Stimulated activated memory B cell treated with anti-CD40 and anti-IgM and Interleukin-4, amounts not matched to agents 10 μg/mL and 1 μg/mL and 100 μg/mL, for 72 hours (primary cell): Measurements from ENCODE around the gene DNAH14.
"Not testable (repeated sequence)": the region's sequence is repeated elsewhere in the genome, so short reads cannot be mapped to it uniquely, and the experiment has no call there.

Experiments
- ATAC-seq: fragments of 150-1000 bp; cut with Tn5 transposase; 2 replicates; pipeline ENCODE4 v1.10.0; 2021
- H3K27ac Mint-ChIP-seq: one replicate; pipeline ENCODE4 v1.8.0; 2022; ENCODE audit warnings: mild to moderate bottlenecking, mixed read lengths
- H3K27me3 Mint-ChIP-seq: one replicate; pipeline ENCODE4 v1.8.0; 2022; ENCODE audit warnings: mixed read lengths
- H3K36me3 Mint-ChIP-seq: one replicate; pipeline ENCODE4 v1.8.0; 2022; ENCODE audit warnings: mixed read lengths
- H3K4me1 Mint-ChIP-seq: one replicate; pipeline ENCODE4 v1.8.0; 2022; ENCODE audit warnings: mixed read lengths
- H3K4me3 Mint-ChIP-seq: one replicate; pipeline ENCODE4 v1.8.0; 2022; ENCODE audit warnings: mild to moderate bottlenecking, moderate library complexity, mixed read lengths
- H3K9me3 Mint-ChIP-seq: one replicate; pipeline ENCODE4 v1.8.0; 2022; ENCODE audit warnings: mixed read lengths

DNAH14 gene

GRCh38 chr1:225143001-225143400, 213.5 kb downstream of the DNAH14 start:
- no peaks in the 10 kb centered on the region for H3K36me3 Mint-ChIP-seq
- no peak overlapping the region for H3K27ac Mint-ChIP-seq
- H3K27me3 Mint-ChIP-seq, result peaks cover 9% of the 10 kb centered on the region
- H3K4me3 Mint-ChIP-seq, result no peak overlapping the region
- no peak for ATAC-seq
- H3K9me3 Mint-ChIP-seq, result no peaks in the 10 kb centered on the region
- no peaks in the 10 kb centered on the region for H3K4me1 Mint-ChIP-seq

DNA sequence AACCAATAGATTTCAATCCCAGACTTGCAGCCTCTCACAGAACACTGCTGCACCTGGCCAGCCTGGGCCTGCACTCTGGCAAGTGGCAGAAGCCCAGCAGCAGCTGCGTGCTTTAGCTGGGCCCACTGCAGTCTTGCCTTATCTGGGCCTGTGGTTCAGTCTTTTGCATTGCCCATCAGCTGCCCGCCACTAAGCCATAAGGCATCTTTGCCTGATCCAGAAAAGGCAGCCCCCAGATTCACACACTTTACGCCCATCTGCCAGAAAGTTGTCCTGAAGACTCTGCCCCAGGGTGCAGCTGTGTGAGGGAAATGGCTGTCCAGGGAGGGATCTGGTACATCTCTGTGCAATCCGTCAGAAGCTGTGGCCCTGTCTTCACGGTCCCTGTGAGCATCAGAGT, 217.0 kb downstream of the DNAH14 start:
- H3K4me1 Mint-ChIP-seq, result no peaks in the 10 kb centered on the region

DNA sequence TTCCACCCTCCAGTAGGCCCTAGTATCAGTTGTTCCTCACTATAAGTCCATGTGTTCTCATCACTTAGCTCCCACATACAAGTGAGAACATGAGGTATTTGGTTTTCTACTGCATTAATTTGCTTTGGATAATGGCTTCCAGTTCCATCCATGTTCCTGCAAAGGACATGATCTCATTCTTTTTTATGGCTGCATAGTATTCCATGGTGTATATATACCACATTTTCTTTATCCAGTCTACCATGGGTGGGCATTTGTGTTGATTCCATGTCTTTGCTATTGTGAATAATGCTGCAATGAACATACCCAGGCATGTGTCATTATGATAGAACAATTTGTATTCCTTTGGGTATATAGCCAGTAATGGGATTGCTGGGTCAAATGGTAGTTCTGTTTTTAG, 218.3 kb downstream of the DNAH14 start:
- not testable (repeated sequence) for H3K4me1 Mint-ChIP-seq, ATAC-seq, H3K27ac Mint-ChIP-seq, H3K27me3 Mint-ChIP-seq, H3K4me3 Mint-ChIP-seq, H3K9me3 Mint-ChIP-seq, H3K36me3 Mint-ChIP-seq

More for the DNA sequence above, 217.0 kb downstream of the DNAH14 start:
- H3K4me3 Mint-ChIP-seq, result no peak overlapping the region
- no peaks in the 10 kb centered on the region for H3K9me3 Mint-ChIP-seq
- peak; percentile 62 for ATAC-seq
- H3K36me3 Mint-ChIP-seq, result no peaks in the 10 kb centered on the region
- no peaks in the 10 kb centered on the region for H3K27me3 Mint-ChIP-seq
- no peak overlapping the region for H3K27ac Mint-ChIP-seq

- H3K36me3 Mint-ChIP-seq, result no peaks in the 10 kb centered on the region
- H3K9me3 Mint-ChIP-seq, result no peaks in the 10 kb centered on the region
- H3K4me3 Mint-ChIP-seq, result no peak overlapping the region
- no peak overlapping the region for H3K27ac Mint-ChIP-seq
- no peaks in the 10 kb centered on the region for H3K27me3 Mint-ChIP-seq
- no peaks in the 10 kb centered on the region for H3K4me1 Mint-ChIP-seq
- ATAC-seq, result no peak
Observed at GRCh38 chr1:225152061-225152460, 222.6 kb downstream of the DNAH14 start.

GRCh38 chr1:225155555-225155954, 226.1 kb downstream of the DNAH14 start:
- H3K36me3 Mint-ChIP-seq, result no peaks in the 10 kb centered on the region
- H3K4me1 Mint-ChIP-seq, result no peaks in the 10 kb centered on the region
- ATAC-seq, result no peak
- no peaks in the 10 kb centered on the region for H3K27me3 Mint-ChIP-seq
- H3K4me3 Mint-ChIP-seq, result no peak overlapping the region
- H3K9me3 Mint-ChIP-seq, result no peaks in the 10 kb centered on the region
- no peak overlapping the region for H3K27ac Mint-ChIP-seq

GRCh38 chr1:225156254-225156653, 226.8 kb downstream of the DNAH14 start:
- H3K4me1 Mint-ChIP-seq, result no peaks in the 10 kb centered on the region
- H3K9me3 Mint-ChIP-seq, result no peaks in the 10 kb centered on the region
- H3K4me3 Mint-ChIP-seq, result no peak overlapping the region
- no peaks in the 10 kb centered on the region for H3K36me3 Mint-ChIP-seq
- no peak overlapping the region for H3K27ac Mint-ChIP-seq
- ATAC-seq, result no peak
- no peaks in the 10 kb centered on the region for H3K27me3 Mint-ChIP-seq

DNA sequence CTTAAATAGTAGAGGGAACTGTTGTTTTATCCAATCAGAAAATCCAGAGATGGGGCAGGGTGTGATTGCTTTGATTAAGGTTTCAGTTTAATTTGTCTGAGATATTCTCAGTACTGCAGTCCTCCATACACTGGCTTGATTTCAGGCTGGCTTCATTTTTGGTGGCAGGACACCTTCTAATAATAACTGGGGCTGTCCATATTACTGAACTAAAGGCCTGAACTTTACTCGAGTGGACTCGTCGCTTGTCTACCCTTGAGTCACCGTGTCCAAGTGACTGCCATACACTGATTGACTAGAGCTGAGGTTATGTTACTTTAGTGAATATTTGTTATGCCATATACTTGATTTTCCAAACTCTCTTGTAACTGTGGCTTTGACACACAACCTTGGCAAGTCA, 228.8 kb downstream of the DNAH14 start:
- Mint-ChIP-seq H3K27ac (no peak overlapping the region), H3K27me3 (peaks cover 9% of the 10 kb centered on the region), H3K36me3 (no peaks in the 10 kb centered on the region), H3K4me3 (no peak overlapping the region), H3K9me3 (no peaks in the 10 kb centered on the region), H3K4me1 (no peaks in the 10 kb centered on the region)
- no peak for ATAC-seq

DNA sequence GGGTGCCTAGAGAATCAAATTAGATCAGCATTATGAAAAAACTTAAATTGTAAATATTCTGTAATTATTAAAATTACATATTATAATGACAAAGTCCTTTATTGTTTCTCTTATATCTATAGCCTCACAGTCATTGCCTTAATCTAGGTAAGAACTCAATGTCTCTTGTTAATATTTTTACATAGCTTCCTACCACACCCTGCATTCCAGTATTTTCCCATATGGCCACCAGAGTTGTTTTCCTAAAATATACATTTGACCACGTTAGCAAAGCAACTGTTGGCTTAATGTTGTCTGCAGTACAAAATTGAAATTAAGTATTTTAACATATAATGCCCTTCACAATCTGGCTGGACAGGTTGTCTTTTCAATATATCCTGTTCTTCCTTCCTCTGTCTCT, 230.3 kb downstream of the DNAH14 start:
- ATAC-seq, result no peak
- Mint-ChIP-seq H3K27ac (no peak overlapping the region), H3K4me3 (no peak overlapping the region), H3K9me3 (no peaks in the 10 kb centered on the region), H3K4me1 (no peaks in the 10 kb centered on the region), H3K27me3 (peaks cover 21% of the 10 kb centered on the region), H3K36me3 (no peaks in the 10 kb centered on the region)

DNA sequence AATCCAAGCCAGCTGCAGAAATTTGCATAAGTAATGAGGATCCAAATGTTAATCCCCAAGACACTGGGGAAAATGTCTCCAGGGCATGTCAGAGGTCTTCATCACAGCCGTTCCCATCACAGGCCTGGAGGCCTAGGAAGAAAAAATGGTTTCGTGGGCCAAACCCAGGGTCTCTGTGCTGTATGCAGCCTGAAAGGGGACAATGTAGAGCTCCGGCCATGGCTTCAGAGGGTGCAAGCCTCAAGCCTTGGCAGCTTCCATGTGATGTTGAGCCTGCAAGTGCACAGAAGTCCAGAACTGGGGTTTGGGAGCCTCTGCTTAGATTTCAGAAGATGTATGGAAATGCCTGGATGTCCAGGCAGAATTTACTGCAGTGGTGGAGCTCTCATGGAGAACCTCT, 247.9 kb downstream of the DNAH14 start:
- H3K4me3 Mint-ChIP-seq, ATAC-seq, H3K27ac Mint-ChIP-seq, H3K4me1 Mint-ChIP-seq: not testable (repeated sequence)
- peaks cover 17% of the 10 kb centered on the region for H3K27me3 Mint-ChIP-seq
- peaks cover 36% of the 10 kb centered on the region for H3K9me3 Mint-ChIP-seq
- peaks cover 12% of the 10 kb centered on the region for H3K36me3 Mint-ChIP-seq

DNA sequence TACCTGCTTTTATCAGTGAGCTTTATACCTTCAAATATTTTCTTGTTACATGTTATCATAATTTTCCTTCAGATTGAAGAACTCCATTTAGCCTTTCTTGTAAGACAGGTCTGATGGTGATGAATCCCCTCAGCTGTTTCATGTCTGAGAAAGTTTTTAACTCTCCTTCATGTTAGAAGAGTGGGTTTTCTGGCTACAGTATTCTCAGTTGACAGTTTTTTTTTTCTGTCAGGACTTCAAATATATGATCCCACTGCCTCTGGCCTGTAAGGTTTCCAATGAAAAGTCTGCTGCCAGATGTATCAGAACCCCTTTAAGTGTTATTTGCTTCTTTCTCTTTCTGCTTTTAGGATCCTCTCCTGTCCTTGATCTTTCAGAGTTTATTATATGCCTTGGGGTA, 250.2 kb downstream of the DNAH14 start:
- ATAC-seq, result no peak
- no peak overlapping the region for H3K4me3 Mint-ChIP-seq
- H3K4me1 Mint-ChIP-seq, result no peaks in the 10 kb centered on the region
- H3K27me3 Mint-ChIP-seq, result peaks cover 17% of the 10 kb centered on the region
- H3K9me3 Mint-ChIP-seq, result peaks cover 36% of the 10 kb centered on the region
- H3K27ac Mint-ChIP-seq, result no peak overlapping the region
- peaks cover 12% of the 10 kb centered on the region for H3K36me3 Mint-ChIP-seq

GRCh38 chr1:225182716-225183115, 253.2 kb downstream of the DNAH14 start:
- H3K27ac Mint-ChIP-seq, result no peak overlapping the region

GRCh38 chr1:225191199-225191753, 261.8 kb downstream of the DNAH14 start:
- no peak overlapping the region for H3K27ac Mint-ChIP-seq
- H3K4me3 Mint-ChIP-seq, result no peak overlapping the region
- H3K36me3 Mint-ChIP-seq, result peaks cover 7% of the 10 kb centered on the region
- no peak for ATAC-seq
- H3K27me3 Mint-ChIP-seq, result peaks cover 15% of the 10 kb centered on the region
- H3K9me3 Mint-ChIP-seq, result peaks cover 24% of the 10 kb centered on the region
- H3K4me1 Mint-ChIP-seq, result no peaks in the 10 kb centered on the region

More at GRCh38 chr1:225182716-225183115, 253.2 kb downstream of the DNAH14 start:
- Mint-ChIP-seq H3K4me1 (no peaks in the 10 kb centered on the region), H3K4me3 (no peak overlapping the region), H3K9me3 (peaks cover 26% of the 10 kb centered on the region), H3K27me3 (peaks cover 8% of the 10 kb centered on the region), H3K36me3 (peaks cover 5% of the 10 kb centered on the region)
- ATAC-seq, result no peak

DNA sequence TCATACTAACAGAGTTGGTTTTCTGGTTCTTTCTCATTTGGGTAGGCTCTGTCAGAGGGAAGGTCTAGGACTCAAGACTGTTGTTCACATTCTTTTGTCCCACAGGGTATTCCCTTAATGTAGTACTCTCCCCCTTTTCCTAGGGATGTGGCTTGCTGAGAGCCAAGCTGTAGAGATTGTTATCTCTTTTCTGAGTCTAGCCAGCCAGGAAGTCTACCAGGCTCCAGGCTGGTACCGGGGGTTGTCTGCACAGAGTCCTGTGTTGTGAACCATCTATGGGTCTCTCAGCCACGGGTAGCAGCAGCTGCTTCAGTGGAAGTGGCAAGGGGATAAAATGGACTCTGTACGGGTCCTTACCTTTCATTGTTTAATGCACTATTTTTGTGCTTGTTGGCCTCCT, 272.0 kb downstream of the DNAH14 start:
- no peaks in the 10 kb centered on the region for H3K27me3 Mint-ChIP-seq
- no peak overlapping the region for H3K4me3 Mint-ChIP-seq
- no peak overlapping the region for H3K27ac Mint-ChIP-seq
- ATAC-seq, result no peak
- H3K36me3 Mint-ChIP-seq, result no peaks in the 10 kb centered on the region
- peaks cover 14% of the 10 kb centered on the region for H3K9me3 Mint-ChIP-seq
- no peaks in the 10 kb centered on the region for H3K4me1 Mint-ChIP-seq

GRCh38 chr1:225207791-225208190, 278.3 kb downstream of the DNAH14 start:
- Mint-ChIP-seq H3K27ac (no peak overlapping the region), H3K4me1 (no peaks in the 10 kb centered on the region), H3K27me3 (peaks cover 21% of the 10 kb centered on the region), H3K9me3 (peaks cover 13% of the 10 kb centered on the region), H3K4me3 (no peak overlapping the region), H3K36me3 (no peaks in the 10 kb centered on the region)
- no peak for ATAC-seq

DNA sequence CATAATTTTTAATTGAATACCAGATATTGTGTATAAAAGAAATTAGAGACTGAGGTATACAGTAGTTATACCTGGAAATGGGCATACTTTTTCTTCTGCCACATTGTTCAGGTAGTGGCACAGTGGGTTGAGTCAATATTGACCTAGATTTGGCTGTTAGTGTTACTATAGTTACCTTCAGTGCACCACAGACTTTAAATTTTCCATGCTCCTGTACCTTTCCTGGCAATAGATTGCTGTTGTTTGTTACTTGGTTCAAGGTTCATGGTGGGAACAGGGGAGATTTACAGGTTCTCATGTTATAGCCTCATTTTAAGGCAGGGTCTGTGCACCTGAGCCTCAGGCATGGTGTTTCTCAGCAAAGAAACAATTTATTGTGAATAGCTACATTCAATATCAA, 279.7 kb downstream of the DNAH14 start:
- Mint-ChIP-seq H3K9me3 (peaks cover 13% of the 10 kb centered on the region), H3K27ac (no peak overlapping the region), H3K4me3 (no peak overlapping the region), H3K27me3 (peaks cover 21% of the 10 kb centered on the region), H3K4me1 (no peaks in the 10 kb centered on the region), H3K36me3 (no peaks in the 10 kb centered on the region)
- ATAC-seq, result no peak

- not testable (repeated sequence) for H3K4me3 Mint-ChIP-seq, H3K36me3 Mint-ChIP-seq, H3K4me1 Mint-ChIP-seq, H3K27ac Mint-ChIP-seq, ATAC-seq
- Mint-ChIP-seq H3K9me3 (peaks cover 13% of the 10 kb centered on the region), H3K27me3 (peaks cover 21% of the 10 kb centered on the region)
Observed at GRCh38 chr1:225210180-225210579, 280.7 kb downstream of the DNAH14 start.
